Trophoblast cell (in vitro differentiated cells and primary cell): ENCODE measurements around the gene CLEC18A.

ENCODE experiments used
- DNase-seq, 2 donors: peaks; one replicate each; pipeline ENCODE4 v3.0.0-alpha.2; 2016
- H2AFZ ChIP-seq: 2 replicates; pipeline ENCODE4 v1.6.1; 2013; ENCODE audit warnings: low read length, moderate library complexity, mild to moderate bottlenecking; ENCODE audit not compliant: insufficient read depth, poor library complexity
- H2AK5ac ChIP-seq: 2 replicates; pipeline ENCODE4 v1.6.1; 2013; ENCODE audit warnings: mild to moderate bottlenecking, low read length
- H2BK120ac ChIP-seq: 2 replicates; pipeline ENCODE4 v1.6.1; 2013; ENCODE audit warnings: low read length, mild to moderate bottlenecking, moderate library complexity; ENCODE audit not compliant: insufficient read depth, poor library complexity
- H2BK12ac ChIP-seq: 2 replicates; pipeline ENCODE4 v1.6.1; 2013; ENCODE audit warnings: mild to moderate bottlenecking, low read length, moderate library complexity
- H2BK5ac ChIP-seq: 2 replicates; pipeline ENCODE4 v1.6.1; 2013; ENCODE audit warnings: low read length, low read depth, moderate library complexity, mild to moderate bottlenecking; ENCODE audit not compliant: poor library complexity
- H3K14ac ChIP-seq: 2 replicates; pipeline ENCODE4 v1.6.1; 2013; ENCODE audit warnings: mild to moderate bottlenecking, low read length
- H3K18ac ChIP-seq: 2 replicates; pipeline ENCODE4 v1.6.1; 2013; ENCODE audit warnings: mild to moderate bottlenecking, low read length
- H3K23ac ChIP-seq: 2 replicates; pipeline ENCODE4 v1.6.1; 2013; ENCODE audit warnings: low read length
- H3K27ac ChIP-seq: 2 replicates; pipeline ENCODE4 v1.5.1; 2013; ENCODE audit warnings: low read depth, mild to moderate bottlenecking, inconsistent platforms, low read length, moderate library complexity
- H3K27me3 ChIP-seq: 2 replicates; pipeline ENCODE4 v1.6.1; 2013; ENCODE audit warnings: inconsistent platforms, mild to moderate bottlenecking, low read length, moderate library complexity; ENCODE audit not compliant: insufficient read depth
- H3K36me3 ChIP-seq, 2 experiments: 1 replicate in 1 of 2; 2 replicates in 1 of 2; pipeline ENCODE4 v1.6.1; 2013; ENCODE audit warnings: low read length in 2 of 2, mild to moderate bottlenecking in 2 of 2, moderate library complexity in 1 of 2; ENCODE audit not compliant: insufficient read depth in 2 of 2, control insufficient read depth in 1 of 2
- H3K4ac ChIP-seq: 2 replicates; pipeline ENCODE4 v1.6.1; 2013; ENCODE audit warnings: low read depth, mild to moderate bottlenecking, low read length, moderate library complexity
- H3K4me1 ChIP-seq, 2 experiments: 1 replicate in 1 of 2; 2 replicates in 1 of 2; pipeline ENCODE4 v1.6.1; 2013; ENCODE audit warnings: low read length in 2 of 2, mild to moderate bottlenecking in 2 of 2, moderate library complexity in 1 of 2; ENCODE audit not compliant: insufficient read depth in 2 of 2, control insufficient read depth in 1 of 2
- H3K4me2 ChIP-seq: 2 replicates; pipeline ENCODE4 v1.6.1; 2013; ENCODE audit warnings: inconsistent platforms, mild to moderate bottlenecking, low read length, moderate library complexity
- H3K4me3 ChIP-seq: 2 replicates; pipeline ENCODE4 v1.5.1; 2013; ENCODE audit warnings: mild to moderate bottlenecking, low read depth, low read length, inconsistent platforms
- H3K79me1 ChIP-seq: one replicate; pipeline ENCODE4 v1.6.1; 2013; ENCODE audit warnings: low read length
- H3K79me2 ChIP-seq: 2 replicates; pipeline ENCODE4 v1.6.1; 2013; ENCODE audit warnings: low read length, mild to moderate bottlenecking; ENCODE audit not compliant: control insufficient read depth, insufficient read depth, poor library complexity
- H3K9ac ChIP-seq: 2 replicates; pipeline ENCODE4 v1.6.1; 2013; ENCODE audit warnings: mild to moderate bottlenecking, low read length
- H3K9me3 ChIP-seq: 2 replicates; pipeline ENCODE4 v1.6.1; 2013; ENCODE audit warnings: low read depth, mild to moderate bottlenecking, control low read depth, inconsistent platforms, low read length; ENCODE audit not compliant: insufficient read depth
- H4K12ac ChIP-seq: 2 replicates; pipeline ENCODE4 v1.6.1; 2013; ENCODE audit warnings: low read depth, mild to moderate bottlenecking, low read length, moderate library complexity
- H4K8ac ChIP-seq: 2 replicates; pipeline ENCODE4 v1.6.1; 2013; ENCODE audit warnings: low read depth, mild to moderate bottlenecking, low read length, moderate library complexity
- H4K91ac ChIP-seq: one replicate; pipeline ENCODE4 v1.6.1; 2013; ENCODE audit warnings: low read depth, mild to moderate bottlenecking, low read length, moderate library complexity
- WGBS: extraction: QIAGEN DNeasy Blood & Tissue Kit; methylation state at CpG from one replicate; pipeline ENCODE4 v1.1.7; 2013; ENCODE audit warnings: missing lambda C conversion rate; ENCODE audit not compliant: insufficient read length, insufficient coverage; ENCODE audit errors: extremely low coverage; 5-methylcytosine and 5-hydroxymethylcytosine counted together

The CLEC18A gene

DNA sequence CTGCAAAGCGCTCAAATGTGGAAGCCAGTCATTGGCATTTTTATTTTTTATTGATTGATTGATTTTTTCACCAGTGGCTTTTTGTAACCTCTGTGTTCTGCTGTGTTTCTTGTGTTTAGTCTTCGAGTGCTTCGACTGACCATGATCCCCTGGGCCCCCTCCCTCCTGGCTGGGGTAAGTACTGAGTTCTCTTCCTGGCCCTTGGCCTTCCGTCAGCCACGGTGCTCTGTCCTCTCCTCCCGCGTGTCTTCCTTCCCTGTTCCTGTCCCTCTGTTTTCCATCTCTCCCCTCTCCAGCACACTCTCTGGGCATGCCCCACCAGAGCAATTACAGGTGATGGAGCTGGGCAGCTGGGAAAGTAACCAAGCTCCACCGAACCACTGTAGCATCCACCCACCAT lies 25.8 kb upstream of the CLEC18A start:
- H3K4me1 ChIP-seq, result peaks cover 6 to 7% of the 10 kb centered on the region in 2 experiments
- H4K8ac ChIP-seq, result no peak overlapping the region
- H3K9ac ChIP-seq, result no peak overlapping the region
- no peak overlapping the region for H3K4me3 ChIP-seq
- no peaks in the 10 kb centered on the region for H3K79me2 ChIP-seq
- H3K18ac ChIP-seq, result no peak overlapping the region
- H3K27me3 ChIP-seq, result no peaks in the 10 kb centered on the region
- H3K23ac ChIP-seq, result no peak overlapping the region
- H2AK5ac ChIP-seq, result no peak overlapping the region
- peak overlapping the region; percentile 37 for H3K14ac ChIP-seq
- H4K91ac ChIP-seq, result peak overlapping the region; percentile 40
- H4K12ac ChIP-seq, result peak overlapping the region; percentile 39
- H2AFZ ChIP-seq, result no peak overlapping the region
- DNase-seq, result no peak
- H3K9me3 ChIP-seq, result no peaks in the 10 kb centered on the region
- H3K27ac ChIP-seq, result no peak overlapping the region
- H3K4ac ChIP-seq, result no peak overlapping the region
- no peak overlapping the region for H3K4me2 ChIP-seq
- peaks cover 2% of the 10 kb centered on the region in 2 experiments for H3K36me3 ChIP-seq
- H2BK120ac ChIP-seq, result no peak overlapping the region
- peak overlapping the region; percentile 34 for H2BK12ac ChIP-seq
- WGBS, result no CpG with 5 or more reads among the region's 8 CpGs
- peaks cover 2% of the 10 kb centered on the region for H3K79me1 ChIP-seq
- no peak overlapping the region for H2BK5ac ChIP-seq

DNA sequence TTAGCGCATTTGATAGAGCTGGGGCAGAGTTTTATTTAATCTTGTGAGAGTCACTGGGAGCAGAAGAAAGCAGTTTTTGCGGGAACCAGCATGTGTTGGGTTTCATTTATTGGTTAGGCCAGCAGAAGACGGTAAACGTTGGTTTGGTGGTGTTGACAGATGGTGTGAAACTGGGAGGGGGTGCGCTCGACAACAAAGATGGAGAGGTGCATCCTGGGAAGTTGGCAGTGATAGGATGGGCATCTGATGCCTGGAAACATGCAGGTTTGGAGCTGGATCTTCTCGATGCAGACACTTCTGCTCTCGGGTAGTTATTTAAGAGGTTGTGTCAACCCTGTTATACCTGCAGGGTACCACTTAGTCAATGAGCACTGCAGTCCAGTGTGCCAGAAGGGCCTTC lies 24.9 kb upstream of the CLEC18A start:
- H4K91ac ChIP-seq, result no peak overlapping the region
- peaks cover 2% of the 10 kb centered on the region in 2 experiments for H3K36me3 ChIP-seq
- H2BK120ac ChIP-seq, result no peak overlapping the region
- H3K4me3 ChIP-seq, result no peak overlapping the region
- H4K12ac ChIP-seq, result no peak overlapping the region
- no peak for DNase-seq
- H3K9me3 ChIP-seq, result no peaks in the 10 kb centered on the region
- H3K14ac ChIP-seq, result no peak overlapping the region
- no peak overlapping the region for H3K4ac ChIP-seq
- no peak overlapping the region for H3K18ac ChIP-seq
- H2BK5ac ChIP-seq, result no peak overlapping the region
- H3K79me2 ChIP-seq, result no peaks in the 10 kb centered on the region
- H2BK12ac ChIP-seq, result no peak overlapping the region
- H3K4me2 ChIP-seq, result no peak overlapping the region
- H3K4me1 ChIP-seq, result peaks cover 6 to 7% of the 10 kb centered on the region in 2 experiments
- H3K23ac ChIP-seq, result no peak overlapping the region
- H2AK5ac ChIP-seq, result no peak overlapping the region
- WGBS, result no CpG with 5 or more reads among the region's 8 CpGs
- H3K27me3 ChIP-seq, result no peaks in the 10 kb centered on the region
- H3K9ac ChIP-seq, result no peak overlapping the region
- no peak overlapping the region for H2AFZ ChIP-seq
- peaks cover 2% of the 10 kb centered on the region for H3K79me1 ChIP-seq
- no peak overlapping the region for H3K27ac ChIP-seq
- H4K8ac ChIP-seq, result no peak overlapping the region

DNA sequence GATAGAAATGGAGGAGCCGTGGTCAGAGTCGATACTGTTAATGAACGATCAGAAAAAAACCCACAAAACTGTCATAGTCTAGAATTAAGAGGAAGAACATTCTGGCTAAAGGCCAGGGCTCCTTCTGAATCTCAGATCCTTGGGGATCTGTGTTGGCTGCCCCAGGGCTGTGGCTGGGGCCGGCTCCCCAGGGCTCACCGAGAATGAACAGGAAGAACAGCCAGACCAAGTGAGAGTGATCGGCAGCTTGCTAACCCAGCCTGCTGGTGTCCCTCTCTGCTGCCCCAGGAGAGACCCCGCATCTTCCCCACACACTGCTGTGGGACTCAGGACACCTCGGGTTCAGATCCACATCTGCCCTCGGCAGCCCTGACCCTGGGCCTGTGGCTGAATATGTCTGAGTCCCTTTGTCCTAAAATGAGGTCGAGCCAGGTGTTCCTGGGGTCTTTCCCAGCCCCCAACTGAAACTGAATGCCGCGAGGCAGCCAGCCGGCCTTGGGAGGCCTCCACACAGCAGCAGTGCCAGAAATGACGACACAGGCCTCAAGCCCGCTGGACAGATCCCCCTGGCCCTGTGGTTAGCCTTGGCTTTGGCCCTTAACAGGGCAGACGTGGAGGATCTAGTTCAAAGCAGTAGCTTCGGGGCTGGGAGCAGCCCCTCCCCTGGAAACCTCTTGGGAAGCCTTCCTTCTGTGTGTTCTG lies 23.9 kb upstream of the CLEC18A start:
- Histone ChIP-seq H3K9me3 (no peaks in the 10 kb centered on the region), H3K27me3 (no peaks in the 10 kb centered on the region), H2BK12ac (no peak overlapping the region), H3K14ac (no peak overlapping the region), H3K4me3 (no peak overlapping the region), H2AK5ac (no peak overlapping the region), H3K23ac (no peak overlapping the region), H4K12ac (no peak overlapping the region), H3K79me2 (no peaks in the 10 kb centered on the region), H2AFZ (no peak overlapping the region), H3K36me3 (peaks cover 8 to 10% of the 10 kb centered on the region in 2 experiments), H3K9ac (no peak overlapping the region), H3K4ac (no peak overlapping the region), H2BK5ac (no peak overlapping the region), H3K79me1 (peaks cover 2% of the 10 kb centered on the region), H2BK120ac (no peak overlapping the region), H4K8ac (no peak overlapping the region), H3K27ac (no peak overlapping the region), H3K4me2 (no peak overlapping the region), H4K91ac (no peak overlapping the region), H3K18ac (no peak overlapping the region), H3K4me1 (peaks cover 6 to 7% of the 10 kb centered on the region in 2 experiments)
- no CpG with 5 or more reads among the region's 17 CpGs for WGBS
- no peak for DNase-seq

DNA sequence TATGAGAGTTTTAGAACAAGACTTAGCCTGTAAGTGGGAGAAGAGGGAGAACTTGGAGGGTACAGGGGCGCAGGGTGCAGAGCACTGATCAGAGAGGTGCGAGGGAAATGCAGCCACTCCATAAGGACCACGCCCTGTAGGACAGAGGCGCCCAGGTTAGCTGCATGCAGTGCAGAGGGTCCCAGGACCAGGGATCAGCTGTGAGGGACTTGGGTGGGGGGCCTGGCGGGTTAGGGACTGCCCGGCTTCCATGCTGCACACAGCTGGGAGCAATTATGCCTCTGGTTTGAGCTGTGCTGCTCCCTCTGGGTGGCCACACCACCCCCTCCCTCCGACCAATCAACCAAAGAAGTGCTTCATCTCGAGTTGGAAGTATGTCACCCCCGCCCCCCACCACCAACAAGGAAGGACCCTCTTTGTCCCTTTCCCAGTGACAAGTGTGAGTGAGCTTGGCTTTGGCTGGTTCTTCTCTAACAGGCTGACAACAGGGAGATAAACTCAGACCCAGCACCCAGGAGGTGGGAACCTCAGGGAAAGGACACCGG lies 22.2 kb upstream of the CLEC18A start:
- Histone ChIP-seq H3K14ac (no peak overlapping the region), H3K4me1 (peaks cover 6 to 7% of the 10 kb centered on the region in 2 experiments), H3K36me3 (peaks cover 16 to 20% of the 10 kb centered on the region in 2 experiments), H2BK12ac (no peak overlapping the region), H3K79me2 (no peaks in the 10 kb centered on the region), H3K27ac (no peak overlapping the region), H3K79me1 (peaks cover 2% of the 10 kb centered on the region), H3K4ac (no peak overlapping the region), H2AK5ac (no peak overlapping the region), H3K18ac (no peak overlapping the region), H2AFZ (no peak overlapping the region), H4K91ac (no peak overlapping the region), H3K4me2 (no peak overlapping the region), H2BK120ac (no peak overlapping the region), H3K27me3 (no peaks in the 10 kb centered on the region), H3K9me3 (no peaks in the 10 kb centered on the region), H3K9ac (no peak overlapping the region), H3K4me3 (no peak overlapping the region), H3K23ac (no peak overlapping the region), H4K12ac (no peak overlapping the region), H2BK5ac (no peak overlapping the region), H4K8ac (no peak overlapping the region)
- no peak for DNase-seq
- WGBS, result no CpG with 5 or more reads among the region's 10 CpGs
